K562 (cell line): Measurements from ENCODE around the gene ACRBP. TPM values are rescaled to one million over a fixed set of nuclear protein-coding genes. Genes with fewer than 3 reads are reported as not detected.

Experiments used
- CBX1 ChIP-seq: sonication (generic); IDR thresholded peaks from 2 replicates; pipeline ENCODE4 v1.6.1; 2016; ENCODE audit warnings: antibody characterized with exemption, low read depth, mild to moderate bottlenecking
- CCAR2 ChIP-seq: fragments of 200-400 bp; formaldehyde crosslinking; IDR thresholded peaks from 2 replicates; pipeline ENCODE4 v1.6.1; 2017; ENCODE audit warnings: mild to moderate bottlenecking, low read depth, low read length
- COPS2 ChIP-seq: fragments of 450-650 bp; conservative IDR thresholded peaks from 2 replicates; pipeline ENCODE4 v1.6.1; 2016; ENCODE audit warnings: mild to moderate bottlenecking, moderate library complexity
- CXXC5 ChIP-seq: fragments of 250-450 bp; sonication (Bioruptor Pico); IDR thresholded peaks from 2 replicates; pipeline ENCODE4 v1.8.0; 2022; ENCODE audit warnings: inconsistent platforms, mild to moderate bottlenecking, moderate library complexity
- EHMT2 ChIP-seq: fragments of 450-650 bp; IDR thresholded peaks from 2 replicates; pipeline ENCODE4 v1.6.1; 2018; ENCODE audit warnings: antibody characterized with exemption
- ERF ChIP-seq: fragments of 450-650 bp; formaldehyde crosslinking; IDR thresholded peaks from 2 replicates; pipeline ENCODE4 v1.4.0; 2020; ENCODE audit warnings: mild to moderate bottlenecking, mixed read lengths
- GABPB1 ChIP-seq: sonication (generic); formaldehyde crosslinking; IDR thresholded peaks from 2 replicates; pipeline ENCODE4 v1.8.0; 2022; ENCODE audit warnings: mild to moderate bottlenecking, missing genetic modification reagents
- GTF2E2 ChIP-seq: fragments of 200-800 bp; sonication (Bioruptor generic); IDR thresholded peaks from 2 replicates; pipeline ENCODE4 v1.6.1; 2016; ENCODE audit warnings: missing genetic modification characterization, missing compliant biosample characterization
- MCM2 ChIP-seq: fragments of 450-650 bp; IDR thresholded peaks from 2 replicates; pipeline ENCODE4 v1.6.1; 2017; ENCODE audit warnings: low read depth, mild to moderate bottlenecking
- NCOA4 ChIP-seq: fragments of 450-650 bp; IDR thresholded peaks from 2 replicates; pipeline ENCODE4 v1.6.1; 2018; ENCODE audit warnings: mild to moderate bottlenecking; ENCODE audit not compliant: partially characterized antibody
- NR1H2 ChIP-seq: sonication (generic); formaldehyde crosslinking; IDR thresholded peaks from 2 replicates; pipeline ENCODE4 v1.4.0; 2020; ENCODE audit warnings: mild to moderate bottlenecking, missing genetic modification reagents
- SMC3 ChIP-seq: conservative IDR thresholded peaks from 2 replicates; pipeline ENCODE4 v1.6.1; 2011; ENCODE audit warnings: low read depth, low read length, improper control_type of control experiment; ENCODE audit not compliant: insufficient read depth
- THRAP3 ChIP-seq: fragments of 450-650 bp; IDR thresholded peaks from 2 replicates; pipeline ENCODE4 v1.6.1; 2016; ENCODE audit warnings: mild to moderate bottlenecking, inconsistent platforms, borderline replicate concordance
- ZNF224 ChIP-seq: sonication (generic); formaldehyde crosslinking; IDR thresholded peaks from 2 replicates; pipeline ENCODE4 v1.8.0; 2022; ENCODE audit warnings: mild to moderate bottlenecking, missing genetic modification reagents
- polyA plus RNA-seq, 8 experiments: library from polyadenylated mRNA; depleted of rRNA in 4 of 8; stranded (reverse) in 5 of 8; unstranded in 3 of 8; fragments of >200 nt; fragmentation: Nextera tagmentation in 2 of 8; fragmentation: Illumina TruSeq in 1 of 8; extraction: Ambion mirVana in 2 of 8; extraction: Trizol in 1 of 8; gene quantifications; 2 replicates each; pipeline versions ENCODE4 v1.2.1 to v1.2.3, GENCODE V29; 2011 to 2014; ENCODE audit warnings: inconsistent platforms in 1 of 8, missing spikeins in 1 of 8
- total RNA-seq, 7 experiments: library from RNA; depleted of rRNA in 6 of 7; stranded (reverse); fragments of >200 nt in 6 of 7; fragmentation: Illumina TruSeq in 2 of 7; extraction: Trizol in 2 of 7; gene quantifications; 2 replicates each; pipeline versions ENCODE4 v1.2.1 to v1.2.3, GENCODE V29; 2011 to 2021; ENCODE audit warnings: low replicate concordance in 1 of 7
- TF ChIP-seq, protein P1 (sequence below), 2 experiments: fragments of 250-450 bp in 1 of 2; fragments of 450-650 bp in 1 of 2; sonication (Bioruptor Pico) in 1 of 2; IDR thresholded peaks; 2 replicates each; pipeline versions ENCODE4 v1.6.1 to v1.8.0; 2016 to 2021; ENCODE audit warnings: mild to moderate bottlenecking in 2 of 2, moderate library complexity in 2 of 2, missing compliant biosample characterization in 1 of 2, missing genetic modification characterization in 1 of 2
- TF ChIP-seq, protein P2 (sequence below): fragments of 250-450 bp; sonication (Bioruptor Pico); IDR thresholded peaks from 2 replicates; pipeline ENCODE4 v1.8.0; 2021; ENCODE audit warnings: moderate library complexity, mild to moderate bottlenecking, inconsistent platforms
- TF ChIP-seq, protein P3 (sequence below): fragments of 200-400 bp; formaldehyde crosslinking; IDR thresholded peaks from 2 replicates; pipeline ENCODE4 v1.6.1; 2017; ENCODE audit warnings: mild to moderate bottlenecking, low read depth, low read length, moderate library complexity
- TF ChIP-seq, protein P4 (sequence below): fragments of 250-450 bp; sonication (Bioruptor Pico); IDR thresholded peaks from 2 replicates; pipeline ENCODE4 v1.9.0; 2021; ENCODE audit warnings: mild to moderate bottlenecking, inconsistent platforms
- TF ChIP-seq, protein P5 (sequence below): sonication (generic); formaldehyde crosslinking; IDR thresholded peaks from 2 replicates; pipeline ENCODE4 v1.8.0; 2022; ENCODE audit warnings: missing genetic modification reagents, mild to moderate bottlenecking, moderate library complexity, borderline replicate concordance

ACRBP gene
- total and polyA plus RNA-seq, 9 of the 15 experiments (the other 6 are each of a cell fraction or from before 2014, with no cell fraction given) = 3.1 to 31.8 (median 8.4) TPM

DNA sequence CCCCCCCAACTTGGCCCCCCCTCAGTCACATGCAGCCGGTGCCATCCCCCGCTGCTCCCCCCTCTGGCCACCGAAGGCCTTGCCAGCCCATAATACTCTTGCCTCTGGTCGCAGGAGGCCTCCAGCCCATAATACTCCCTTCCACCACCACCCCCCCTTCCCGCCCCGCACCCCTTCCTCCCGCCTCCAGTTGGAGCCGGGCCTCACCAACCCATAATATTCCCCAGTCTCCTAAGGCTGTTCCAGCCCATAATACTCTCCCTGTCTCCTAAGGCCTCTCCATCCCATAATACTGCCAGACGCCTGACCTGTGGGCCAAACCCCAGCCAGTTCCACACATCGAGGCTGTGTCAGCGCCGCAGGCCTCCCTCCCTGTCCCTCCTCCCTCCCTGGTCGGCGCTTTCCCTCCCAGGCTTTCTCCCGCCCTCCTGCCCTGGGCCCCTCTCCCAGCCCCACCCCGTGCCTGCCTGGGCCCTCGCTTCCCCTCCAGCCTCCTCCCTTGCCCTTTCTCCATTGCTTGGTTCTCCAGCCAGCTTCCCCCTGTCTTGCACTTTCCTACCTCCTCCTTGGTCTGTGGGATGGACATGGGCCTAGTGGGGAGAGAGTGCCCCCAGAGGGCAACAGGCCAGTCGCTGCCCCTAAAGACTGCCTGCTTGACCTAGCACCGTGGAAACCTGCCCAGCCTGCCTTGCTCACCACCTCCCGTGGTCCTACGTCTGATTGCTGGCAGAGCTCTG, 33.3 kb downstream of the ACRBP start (continued):
- no peak for TF ChIP-seq MCM2
- TF ChIP-seq ERF (CRISPR knock-in tag) = no peak
- TF ChIP-seq, protein P1, sequence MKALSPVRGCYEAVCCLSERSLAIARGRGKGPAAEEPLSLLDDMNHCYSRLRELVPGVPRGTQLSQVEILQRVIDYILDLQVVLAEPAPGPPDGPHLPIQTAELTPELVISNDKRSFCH (CRISPR knock-in tag; IDR thresholded peaks at IDR 0.05) = no peak
- TF ChIP-seq, protein P1 (tag; IDR thresholded peaks at IDR 0.05) = peak; percentile 66; the same call in 1 of the 2 replicates
- TF ChIP-seq NCOA4 = no peak
- TF ChIP-seq, protein P2, sequence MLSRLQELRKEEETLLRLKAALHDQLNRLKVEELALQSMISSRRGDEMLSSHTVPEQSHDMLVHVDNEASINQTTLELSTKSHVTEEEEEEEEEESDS (CRISPR knock-in tag) = no peak
- TF ChIP-seq GABPB1 (CRISPR knock-in tag) = peak; percentile 38; the same call in 1 of the 2 replicates
- TF ChIP-seq CXXC5 (CRISPR knock-in tag) = peak; percentile 43
- TF ChIP-seq NR1H2 (CRISPR knock-in tag) = no peak
- TF ChIP-seq, protein P3, sequence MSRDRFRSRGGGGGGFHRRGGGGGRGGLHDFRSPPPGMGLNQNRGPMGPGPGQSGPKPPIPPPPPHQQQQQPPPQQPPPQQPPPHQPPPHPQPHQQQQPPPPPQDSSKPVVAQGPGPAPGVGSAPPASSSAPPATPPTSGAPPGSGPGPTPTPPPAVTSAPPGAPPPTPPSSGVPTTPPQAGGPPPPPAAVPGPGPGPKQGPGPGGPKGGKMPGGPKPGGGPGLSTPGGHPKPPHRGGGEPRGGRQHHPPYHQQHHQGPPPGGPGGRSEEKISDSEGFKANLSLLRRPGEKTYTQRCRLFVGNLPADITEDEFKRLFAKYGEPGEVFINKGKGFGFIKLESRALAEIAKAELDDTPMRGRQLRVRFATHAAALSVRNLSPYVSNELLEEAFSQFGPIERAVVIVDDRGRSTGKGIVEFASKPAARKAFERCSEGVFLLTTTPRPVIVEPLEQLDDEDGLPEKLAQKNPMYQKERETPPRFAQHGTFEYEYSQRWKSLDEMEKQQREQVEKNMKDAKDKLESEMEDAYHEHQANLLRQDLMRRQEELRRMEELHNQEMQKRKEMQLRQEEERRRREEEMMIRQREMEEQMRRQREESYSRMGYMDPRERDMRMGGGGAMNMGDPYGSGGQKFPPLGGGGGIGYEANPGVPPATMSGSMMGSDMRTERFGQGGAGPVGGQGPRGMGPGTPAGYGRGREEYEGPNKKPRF = no peak
- no peak for TF ChIP-seq SMC3
- no peak for TF ChIP-seq CBX1
- TF ChIP-seq, protein P4, sequence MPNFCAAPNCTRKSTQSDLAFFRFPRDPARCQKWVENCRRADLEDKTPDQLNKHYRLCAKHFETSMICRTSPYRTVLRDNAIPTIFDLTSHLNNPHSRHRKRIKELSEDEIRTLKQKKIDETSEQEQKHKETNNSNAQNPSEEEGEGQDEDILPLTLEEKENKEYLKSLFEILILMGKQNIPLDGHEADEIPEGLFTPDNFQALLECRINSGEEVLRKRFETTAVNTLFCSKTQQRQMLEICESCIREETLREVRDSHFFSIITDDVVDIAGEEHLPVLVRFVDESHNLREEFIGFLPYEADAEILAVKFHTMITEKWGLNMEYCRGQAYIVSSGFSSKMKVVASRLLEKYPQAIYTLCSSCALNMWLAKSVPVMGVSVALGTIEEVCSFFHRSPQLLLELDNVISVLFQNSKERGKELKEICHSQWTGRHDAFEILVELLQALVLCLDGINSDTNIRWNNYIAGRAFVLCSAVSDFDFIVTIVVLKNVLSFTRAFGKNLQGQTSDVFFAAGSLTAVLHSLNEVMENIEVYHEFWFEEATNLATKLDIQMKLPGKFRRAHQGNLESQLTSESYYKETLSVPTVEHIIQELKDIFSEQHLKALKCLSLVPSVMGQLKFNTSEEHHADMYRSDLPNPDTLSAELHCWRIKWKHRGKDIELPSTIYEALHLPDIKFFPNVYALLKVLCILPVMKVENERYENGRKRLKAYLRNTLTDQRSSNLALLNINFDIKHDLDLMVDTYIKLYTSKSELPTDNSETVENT (CRISPR knock-in tag) = no peak
- TF ChIP-seq GTF2E2 = no peak
- no peak for TF ChIP-seq CCAR2
- TF ChIP-seq, protein P5, sequence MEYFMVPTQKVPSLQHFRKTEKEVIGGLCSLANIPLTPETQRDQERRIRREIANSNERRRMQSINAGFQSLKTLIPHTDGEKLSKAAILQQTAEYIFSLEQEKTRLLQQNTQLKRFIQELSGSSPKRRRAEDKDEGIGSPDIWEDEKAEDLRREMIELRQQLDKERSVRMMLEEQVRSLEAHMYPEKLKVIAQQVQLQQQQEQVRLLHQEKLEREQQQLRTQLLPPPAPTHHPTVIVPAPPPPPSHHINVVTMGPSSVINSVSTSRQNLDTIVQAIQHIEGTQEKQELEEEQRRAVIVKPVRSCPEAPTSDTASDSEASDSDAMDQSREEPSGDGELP (CRISPR knock-in tag) = peak; percentile 68; the same call in 1 of the 2 replicates
- TF ChIP-seq EHMT2 = peak; percentile 44; the same call in 1 of the 2 replicates
- TF ChIP-seq THRAP3 = no peak
- TF ChIP-seq COPS2 = no peak
- TF ChIP-seq ZNF224 (CRISPR knock-in tag) = no peak
